Neuronal stem cell (in vitro differentiated cells): ENCODE data around the gene GDF7.

ENCODE experiments used
- DNase-seq: peaks from one replicate; pipeline ENCODE4 v3.0.0-alpha.2; 2013; ENCODE audit warnings: low spot score
- H2AFZ ChIP-seq: one replicate; pipeline ENCODE4 v1.6.1; 2013; ENCODE audit warnings: mild to moderate bottlenecking, low read length, inconsistent platforms
- H2AK5ac ChIP-seq: 2 replicates; pipeline ENCODE4 v1.6.1; 2013; ENCODE audit warnings: low read depth, mild to moderate bottlenecking, inconsistent platforms, low read length, moderate library complexity, mixed read lengths
- H2BK120ac ChIP-seq: 2 replicates; pipeline ENCODE4 v1.6.1; 2013; ENCODE audit warnings: low read depth, mild to moderate bottlenecking, inconsistent platforms, low read length, moderate library complexity, mixed read lengths
- H2BK12ac ChIP-seq: one replicate; pipeline ENCODE4 v1.6.1; 2013; ENCODE audit warnings: low read length, inconsistent platforms
- H2BK15ac ChIP-seq: 2 replicates; pipeline ENCODE4 v1.6.1; 2013; ENCODE audit warnings: mild to moderate bottlenecking, low read length, inconsistent platforms, mixed read lengths
- H2BK5ac ChIP-seq: one replicate; pipeline ENCODE4 v1.6.1; 2013; ENCODE audit warnings: inconsistent platforms, mild to moderate bottlenecking, low read length, moderate library complexity
- H3K14ac ChIP-seq: one replicate; pipeline ENCODE4 v1.6.1; 2013; ENCODE audit warnings: low read length, inconsistent platforms
- H3K18ac ChIP-seq: 2 replicates; pipeline ENCODE4 v1.6.1; 2013; ENCODE audit warnings: low read length, inconsistent platforms
- H3K23ac ChIP-seq: 2 replicates; pipeline ENCODE4 v1.6.1; 2013; ENCODE audit warnings: low read depth, mild to moderate bottlenecking, mixed read lengths, low read length, inconsistent platforms; ENCODE audit not compliant: poor library complexity
- H3K27ac ChIP-seq: replicated peaks from 3 replicates; pipeline ENCODE4 v1.5.1; 2013; ENCODE audit warnings: low read length, inconsistent platforms
- H3K27me3 ChIP-seq, 3 experiments: 2 replicates each; pipeline ENCODE4 v1.6.1; 2013; ENCODE audit warnings: low read length in 3 of 3, mild to moderate bottlenecking in 2 of 3, inconsistent platforms in 1 of 3, low read depth in 1 of 3, mixed read lengths in 1 of 3, moderate library complexity in 1 of 3; ENCODE audit not compliant: control insufficient read depth in 3 of 3, insufficient read depth in 3 of 3
- H3K36me3 ChIP-seq, 2 donors: replicated peaks in 1 of 2; 2 replicates each; pipeline ENCODE4 v1.6.1; 2013; ENCODE audit warnings: low read length in 2 of 2; ENCODE audit not compliant: control insufficient read depth in 2 of 2, insufficient read depth in 2 of 2
- H3K4ac ChIP-seq: 2 replicates; pipeline ENCODE4 v1.6.1; 2013; ENCODE audit warnings: inconsistent platforms, mild to moderate bottlenecking, low read length, moderate library complexity
- H3K4me1 ChIP-seq, 2 donors: 1 replicate in 1 of 2; 2 replicates in 1 of 2; pipeline ENCODE4 v1.6.1; 2013; ENCODE audit warnings: low read length in 2 of 2, low read depth in 1 of 2; ENCODE audit not compliant: control insufficient read depth in 2 of 2, insufficient read depth in 1 of 2
- H3K4me2 ChIP-seq: one replicate; pipeline ENCODE4 v1.6.1; 2013; ENCODE audit warnings: mild to moderate bottlenecking, low read length, inconsistent platforms; ENCODE audit not compliant: insufficient read depth, poor library complexity, severe bottlenecking
- H3K4me3 ChIP-seq, 2 donors: 2 replicates each; pipeline ENCODE4 v1.5.1; 2013; ENCODE audit warnings: low read length in 2 of 2, mild to moderate bottlenecking in 2 of 2, inconsistent platforms in 1 of 2, moderate library complexity in 1 of 2
- H3K79me1 ChIP-seq: one replicate; pipeline ENCODE4 v1.6.1; 2013; ENCODE audit warnings: low read depth, mild to moderate bottlenecking, inconsistent platforms, low read length, moderate library complexity
- H3K9ac ChIP-seq: one replicate; pipeline ENCODE4 v1.6.1; 2013; ENCODE audit warnings: mild to moderate bottlenecking, low read depth, low read length, inconsistent platforms; ENCODE audit not compliant: poor library complexity
- H3K9me3 ChIP-seq, 2 donors: replicated peaks in 1 of 2; 2 replicates each; pipeline versions ENCODE3 to v1.6.1; 2013; ENCODE audit warnings: low read length in 2 of 2, mild to moderate bottlenecking in 2 of 2, inconsistent platforms in 1 of 2, low read depth in 1 of 2, mixed read lengths in 1 of 2, moderate library complexity in 1 of 2; ENCODE audit not compliant: control insufficient read depth in 2 of 2, insufficient read depth in 1 of 2
- H4K8ac ChIP-seq: one replicate; pipeline ENCODE4 v1.6.1; 2013; ENCODE audit warnings: low read depth, mild to moderate bottlenecking, inconsistent platforms, low read length, moderate library complexity
- H4K91ac ChIP-seq: one replicate; pipeline ENCODE4 v1.6.1; 2013; ENCODE audit warnings: low read length, low read depth, mild to moderate bottlenecking, inconsistent platforms; ENCODE audit not compliant: poor library complexity
- WGBS, 2 donors: extraction: QIAGEN DNeasy Blood & Tissue Kit; methylation state at CpG; one replicate each; pipeline ENCODE4 v1.1.7; 2013; ENCODE audit warnings: missing lambda C conversion rate in 2 of 2, mixed read lengths in 1 of 2; ENCODE audit not compliant: insufficient read length in 2 of 2, insufficient replicate concordance in 1 of 2; ENCODE audit errors: extremely low coverage in 2 of 2; 5-methylcytosine and 5-hydroxymethylcytosine counted together

Gene GDF7

GRCh38 chr2:20618886-20619521, 47.9 kb upstream of the GDF7 start:
- Histone ChIP-seq H3K4me1 (peaks cover 17 to 34% of the 10 kb centered on the region in 2 donors), H3K4me3 (no peak overlapping the region), H3K18ac (peak overlapping the region; percentile 54), H2BK15ac (peak overlapping the region; percentile 5), H3K23ac (peak overlapping the region; percentile 69), H4K91ac (no peak overlapping the region), H3K36me3 (peaks cover 1 to 15% of the 10 kb centered on the region in 2 donors), H3K79me1 (no peaks in the 10 kb centered on the region), H2AK5ac (peak overlapping the region; percentile 29), H3K4ac (no peak overlapping the region), H4K8ac (no peak overlapping the region), H3K9ac (no peak overlapping the region), H3K4me2 (no peak overlapping the region), H3K9me3 (no peaks in the 10 kb centered on the region), H3K14ac (peak overlapping the region; percentile 43), H2AFZ (no peak overlapping the region), H3K27me3 (no peaks in the 10 kb centered on the region), H2BK12ac (peak overlapping the region; percentile 34), H2BK5ac (no peak overlapping the region), H2BK120ac (no peak overlapping the region), H3K27ac (no peak overlapping the region)
- DNase-seq, result no peak
- WGBS, 2 donors, result no CpG with 5 or more reads among the region's 15 CpGs

- Histone ChIP-seq H3K14ac (no peak overlapping the region), H4K91ac (no peak overlapping the region), H2AFZ (no peak overlapping the region), H2BK15ac (no peak overlapping the region), H3K4me2 (no peak overlapping the region), H3K4ac (no peak overlapping the region), H2BK5ac (no peak overlapping the region), H2BK120ac (no peak overlapping the region), H3K9ac (no peak overlapping the region), H3K23ac (no peak overlapping the region), H3K27me3 (no peaks in the 10 kb centered on the region), H3K4me3 (no peak overlapping the region), H3K79me1 (no peaks in the 10 kb centered on the region), H3K9me3 (no peaks in the 10 kb centered on the region), H3K36me3 (peaks cover 3 to 22% of the 10 kb centered on the region in 2 donors), H4K8ac (no peak overlapping the region), H2AK5ac (no peak overlapping the region), H3K27ac (no peak overlapping the region), H3K4me1 (peaks cover 12 to 29% of the 10 kb centered on the region in 2 donors), H3K18ac (no peak overlapping the region), H2BK12ac (no peak overlapping the region)
- no peak for DNase-seq
- WGBS, 2 donors, result no CpG with 5 or more reads among the region's 13 CpGs
Observed at GRCh38 chr2:20619624-20620024, 47.3 kb upstream of the GDF7 start.

GRCh38 chr2:20620271-20620681, 46.7 kb upstream of the GDF7 start:
- Histone ChIP-seq H2AK5ac (no peak overlapping the region), H3K23ac (no peak overlapping the region), H2AFZ (no peak overlapping the region), H2BK120ac (no peak overlapping the region), H3K27ac (no peak overlapping the region), H2BK5ac (no peak overlapping the region), H3K4me3 (no peak overlapping the region), H3K79me1 (no peaks in the 10 kb centered on the region), H4K8ac (peak overlapping the region; percentile 20), H3K4ac (no peak overlapping the region), H3K14ac (no peak overlapping the region), H3K4me1 (peaks cover 7 to 24% of the 10 kb centered on the region in 2 donors), H4K91ac (peak overlapping the region; percentile 34), H3K4me2 (no peak overlapping the region), H3K27me3 (no peaks in the 10 kb centered on the region), H2BK12ac (no peak overlapping the region), H3K9ac (no peak overlapping the region), H3K18ac (no peak overlapping the region), H3K9me3 (no peaks in the 10 kb centered on the region), H2BK15ac (no peak overlapping the region), H3K36me3 (peaks cover 3 to 23% of the 10 kb centered on the region in 2 donors)
- DNase-seq, result no peak
- no CpG with 5 or more reads among the region's 8 CpGs for WGBS, 2 donors

GRCh38 chr2:20620696-20621365, 46.1 kb upstream of the GDF7 start:
- H3K9ac ChIP-seq, result no peak overlapping the region
- no peak overlapping the region for H3K18ac ChIP-seq
- no peak overlapping the region for H3K27ac ChIP-seq
- no peak for DNase-seq
- H2BK12ac ChIP-seq, result no peak overlapping the region
- H2BK15ac ChIP-seq, result no peak overlapping the region
- H3K4me2 ChIP-seq, result no peak overlapping the region
- no peaks in the 10 kb centered on the region for H3K27me3 ChIP-seq
- no peak overlapping the region for H3K14ac ChIP-seq
- peak overlapping the region; percentile 34 for H4K91ac ChIP-seq
- no peak overlapping the region for H3K4me3 ChIP-seq
- WGBS, 2 donors, result no CpG with 5 or more reads among the region's 4 CpGs
- peaks cover 3 to 23% of the 10 kb centered on the region in 2 donors for H3K36me3 ChIP-seq
- H3K23ac ChIP-seq, result no peak overlapping the region
- H2BK120ac ChIP-seq, result no peak overlapping the region
- no peaks in the 10 kb centered on the region for H3K79me1 ChIP-seq
- H2AFZ ChIP-seq, result no peak overlapping the region
- peak overlapping the region; percentile 4 for H2AK5ac ChIP-seq
- no peak overlapping the region for H4K8ac ChIP-seq
- no peak overlapping the region for H2BK5ac ChIP-seq
- peaks cover 7 to 23% of the 10 kb centered on the region in 2 donors for H3K4me1 ChIP-seq
- H3K4ac ChIP-seq, result no peak overlapping the region
- H3K9me3 ChIP-seq, result no peaks in the 10 kb centered on the region
